Measurements from ENCODE around the gene ALDH3B1.
"Not testable (repeated sequence)": the region's sequence is repeated elsewhere in the genome, so short reads cannot be mapped to it uniquely, and the experiment has no call there.

The ALDH3B1 gene, protein sequence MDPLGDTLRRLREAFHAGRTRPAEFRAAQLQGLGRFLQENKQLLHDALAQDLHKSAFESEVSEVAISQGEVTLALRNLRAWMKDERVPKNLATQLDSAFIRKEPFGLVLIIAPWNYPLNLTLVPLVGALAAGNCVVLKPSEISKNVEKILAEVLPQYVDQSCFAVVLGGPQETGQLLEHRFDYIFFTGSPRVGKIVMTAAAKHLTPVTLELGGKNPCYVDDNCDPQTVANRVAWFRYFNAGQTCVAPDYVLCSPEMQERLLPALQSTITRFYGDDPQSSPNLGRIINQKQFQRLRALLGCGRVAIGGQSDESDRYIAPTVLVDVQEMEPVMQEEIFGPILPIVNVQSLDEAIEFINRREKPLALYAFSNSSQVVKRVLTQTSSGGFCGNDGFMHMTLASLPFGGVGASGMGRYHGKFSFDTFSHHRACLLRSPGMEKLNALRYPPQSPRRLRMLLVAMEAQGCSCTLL

DNA sequence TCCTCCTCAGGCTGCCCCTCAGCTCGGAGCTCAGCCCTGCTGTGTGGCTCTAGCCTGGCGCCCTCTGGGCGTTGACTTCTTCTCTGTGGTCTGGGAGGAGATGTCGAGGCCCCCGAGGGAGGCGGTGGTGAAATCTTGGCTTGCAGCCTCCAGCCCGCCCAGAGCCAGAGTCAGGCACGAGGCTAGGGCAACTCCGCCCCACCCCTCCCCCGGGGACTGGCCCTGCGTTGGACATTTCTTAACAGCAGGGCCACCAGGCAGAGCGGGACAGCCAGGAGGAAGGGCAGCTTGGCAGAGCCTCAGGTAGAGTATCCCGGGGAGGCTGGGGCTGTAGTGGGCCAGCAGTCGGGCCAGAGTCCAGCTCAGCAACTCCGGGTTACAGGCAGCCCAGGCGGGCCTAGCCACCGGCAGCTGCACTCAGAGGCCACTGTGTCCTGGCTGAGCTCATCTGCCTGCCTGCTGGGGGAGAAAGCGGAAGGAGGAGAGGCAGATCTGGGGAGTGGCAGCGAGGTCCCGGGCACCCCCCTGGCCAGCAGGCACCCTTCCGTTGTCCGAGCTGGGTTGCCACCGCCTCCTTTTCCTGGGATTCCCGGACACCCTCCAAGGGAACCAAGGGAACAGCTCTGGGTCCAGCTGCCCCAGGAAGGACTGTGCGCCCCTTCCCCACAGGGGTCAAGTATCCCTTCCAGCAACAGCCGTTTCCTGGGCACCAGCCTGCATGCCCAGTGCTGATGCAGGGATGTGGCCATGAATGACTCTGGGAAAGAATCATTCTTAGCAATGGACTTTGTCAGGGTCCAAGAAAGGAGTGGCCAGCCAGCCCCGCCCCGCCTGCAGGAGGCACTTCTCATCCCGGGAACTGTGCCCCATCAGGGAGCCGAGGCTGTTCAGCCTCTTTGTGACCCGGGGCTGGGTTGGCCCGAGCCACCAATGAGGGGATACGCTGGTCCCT lies at the start of gene ALDH3B1:
TSS of gene ALDH3B1 (plus strand) at position 238 of the 952 bp plus-strand sequence. CDS start 4,971 bp downstream, outside the sequence.
- no peak for DNase-seq

DNA sequence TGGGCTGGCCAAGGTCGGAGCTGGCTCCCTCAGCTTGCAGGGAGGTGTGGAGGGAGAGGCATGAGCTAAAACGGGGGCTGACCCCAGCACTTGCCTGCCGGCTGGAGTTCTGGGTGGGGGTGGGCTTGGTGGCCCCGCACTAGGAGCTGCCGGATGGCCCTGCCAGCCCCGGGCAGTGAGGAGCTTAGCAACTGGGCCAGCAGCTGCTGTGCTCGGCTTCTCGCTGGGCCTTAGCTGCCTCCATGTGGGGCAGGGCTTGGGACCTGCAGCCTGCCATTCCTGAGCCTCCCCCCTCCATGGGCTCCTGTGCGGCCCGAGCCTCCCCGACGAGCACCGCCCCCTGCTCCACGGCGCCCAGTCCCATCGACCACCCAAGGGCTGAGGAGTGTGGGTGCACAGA lies 46.9 kb upstream of the ALDH3B1 start:
- DNase-seq: not testable (repeated sequence)

DNA sequence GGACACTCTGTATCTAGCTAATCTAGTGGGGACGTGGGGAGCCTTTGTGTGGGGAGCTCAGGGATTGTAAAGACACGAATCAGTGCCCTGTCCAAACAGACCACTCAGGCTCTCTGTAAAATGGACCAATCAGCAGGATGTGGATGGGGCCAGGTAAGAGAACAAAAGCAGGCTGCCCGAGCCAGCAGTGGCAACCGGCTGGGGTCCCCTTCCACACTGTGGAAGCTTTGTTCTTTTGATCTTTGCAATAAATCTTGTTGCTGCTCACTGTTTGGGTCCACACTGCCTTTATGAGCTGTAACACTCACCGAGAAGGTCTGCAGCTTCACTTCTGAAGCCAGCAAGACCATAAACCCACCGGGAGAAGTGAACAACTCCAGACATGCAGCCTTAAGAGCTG lies 46.2 kb upstream of the ALDH3B1 start:
- DNase-seq: not testable (repeated sequence)

DNA sequence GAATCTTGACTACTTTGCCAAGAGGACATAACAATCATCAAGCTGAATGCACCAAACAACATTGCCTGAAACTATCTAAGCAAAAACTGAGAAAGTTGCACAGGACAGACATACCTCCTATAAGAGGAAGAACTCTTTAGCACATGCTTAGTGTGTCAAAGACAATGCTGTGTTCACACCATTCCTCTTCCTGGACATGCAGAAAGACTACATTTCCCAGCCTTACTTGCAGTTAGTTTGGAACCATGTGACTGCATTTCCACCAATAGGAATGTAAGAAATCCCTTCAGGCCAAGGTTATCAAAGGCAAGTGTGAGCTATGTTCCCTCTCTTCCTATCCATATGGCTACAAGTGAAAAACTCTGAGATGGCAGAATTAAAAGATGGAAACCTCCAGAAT lies 45.4 kb upstream of the ALDH3B1 start:
- DNase-seq: not testable (repeated sequence)

DNA sequence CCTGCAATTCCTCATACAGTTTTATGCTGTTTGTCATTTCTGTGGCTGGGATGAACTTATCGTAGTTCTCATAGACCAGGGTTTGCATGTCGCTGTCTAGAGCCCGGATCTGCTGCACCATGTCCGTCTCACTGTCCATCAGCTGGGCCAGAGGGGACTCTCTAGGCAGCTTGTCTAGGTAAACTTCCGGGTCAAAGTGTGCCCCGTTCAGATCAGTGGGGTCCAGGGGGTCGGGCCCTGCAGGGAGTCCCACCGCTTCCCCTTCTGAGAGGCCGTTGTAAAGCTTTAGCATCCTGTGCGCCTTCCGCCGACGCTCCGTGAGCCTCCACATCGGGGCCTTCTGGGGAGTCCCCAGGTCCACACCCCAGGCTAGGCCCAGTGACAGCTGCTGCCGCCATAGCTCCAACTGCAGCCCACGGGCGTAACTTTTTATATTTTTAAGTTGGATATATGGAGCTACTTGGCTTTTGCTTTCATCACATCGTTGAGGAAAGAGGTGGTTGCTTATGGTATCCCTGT lies 44.2 kb upstream of the ALDH3B1 start:
- not testable (repeated sequence) for DNase-seq

DNA sequence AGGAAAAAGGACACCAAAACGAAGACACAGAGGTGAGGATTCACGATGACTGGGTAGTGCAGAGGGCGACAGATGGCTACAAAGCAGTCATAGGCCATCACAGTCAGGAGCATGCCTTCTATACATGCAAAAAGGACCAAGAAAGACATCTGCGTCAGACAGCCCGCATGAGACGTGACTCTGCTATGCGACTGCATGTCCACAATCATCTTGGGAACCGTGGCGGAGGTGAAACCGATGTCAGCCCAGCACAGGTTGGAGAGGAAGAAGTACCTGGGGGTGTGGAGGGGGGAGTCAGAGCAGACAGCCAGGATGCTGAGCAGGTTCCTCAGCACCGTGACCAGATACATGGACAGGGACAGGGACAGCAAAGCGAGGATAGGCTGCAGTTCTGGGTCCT lies 35.4 kb upstream of the ALDH3B1 start:
- DNase-seq: not testable (repeated sequence)

DNA sequence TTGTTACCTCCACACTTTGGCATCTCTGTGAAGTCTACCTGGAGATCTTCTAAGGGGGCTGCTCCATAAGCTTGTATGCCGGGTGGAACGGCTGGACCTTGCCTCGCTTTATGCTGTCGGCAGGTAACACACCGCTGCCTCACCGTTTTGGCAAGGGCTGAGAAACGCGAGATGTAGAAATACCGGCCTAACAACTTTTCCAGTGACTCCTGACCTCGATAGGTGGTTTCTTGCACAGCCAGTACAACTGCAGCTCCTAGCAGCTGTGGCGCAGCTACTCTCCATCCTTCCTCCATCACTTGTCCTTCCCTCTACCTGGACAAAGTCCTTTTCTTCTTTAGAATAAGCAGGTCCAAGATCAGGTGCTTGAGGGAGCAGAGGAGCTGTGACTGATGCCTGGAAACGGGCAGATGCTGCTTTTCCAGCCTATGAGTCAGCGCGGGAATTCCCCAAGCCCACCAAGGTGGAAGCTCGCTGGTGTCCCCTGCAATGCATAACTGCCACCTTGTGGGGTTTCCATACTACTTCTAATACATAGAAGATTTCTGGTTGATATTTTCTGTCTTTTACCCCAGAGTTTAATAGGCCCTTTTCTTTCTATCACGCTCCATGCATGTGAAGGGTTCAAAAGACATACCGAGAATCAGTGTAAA lies 31.2 kb upstream of the ALDH3B1 start:
- DNase-seq: not testable (repeated sequence)

DNA sequence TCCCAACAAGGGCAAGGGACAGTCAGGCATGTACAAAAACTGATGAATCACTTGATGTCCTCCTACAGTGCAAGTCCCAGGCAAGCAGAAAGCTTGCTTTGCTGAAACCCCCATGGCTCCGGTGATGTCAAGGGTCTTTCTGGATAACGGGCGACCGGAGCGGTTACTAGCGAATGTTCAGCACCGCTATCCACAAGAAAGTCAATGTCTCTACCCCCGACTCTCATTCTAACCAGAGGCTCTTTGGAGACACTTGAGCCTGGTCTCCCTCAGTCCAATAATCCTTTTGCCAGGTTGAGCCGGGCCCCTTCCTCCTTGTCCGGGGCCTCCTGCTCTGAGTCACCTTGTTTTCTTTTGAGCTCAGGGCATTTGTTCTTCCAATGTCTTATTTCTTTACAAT lies 28.9 kb upstream of the ALDH3B1 start:
- not testable (repeated sequence) for DNase-seq

DNA sequence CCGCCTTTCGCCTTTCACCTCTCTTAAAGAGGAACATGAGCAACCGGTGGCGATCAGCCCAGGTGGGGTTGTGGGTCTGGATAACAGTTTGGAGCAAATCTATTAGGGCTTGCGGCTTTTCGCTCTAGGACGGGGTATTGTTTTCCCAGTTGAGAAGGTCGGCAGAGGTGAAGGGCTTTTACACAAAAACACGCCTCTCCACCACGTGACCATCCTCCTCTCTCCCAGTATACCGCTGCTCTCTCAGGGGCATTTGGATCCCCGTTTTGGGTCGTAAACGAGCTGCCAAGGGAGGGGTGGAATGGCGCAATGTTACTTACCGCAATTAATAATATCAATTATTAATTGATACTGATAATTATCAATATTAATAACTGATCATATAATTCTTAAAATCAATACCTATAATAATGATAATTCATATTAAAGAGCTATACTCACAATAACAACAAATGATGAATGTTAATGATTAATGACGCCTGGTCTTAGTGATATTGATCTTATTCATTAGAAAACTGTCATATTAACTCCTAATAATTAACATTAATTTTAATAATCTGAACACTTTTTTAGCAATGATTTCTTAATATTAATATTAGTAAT lies 27.8 kb upstream of the ALDH3B1 start:
- not testable (repeated sequence) for DNase-seq

DNA sequence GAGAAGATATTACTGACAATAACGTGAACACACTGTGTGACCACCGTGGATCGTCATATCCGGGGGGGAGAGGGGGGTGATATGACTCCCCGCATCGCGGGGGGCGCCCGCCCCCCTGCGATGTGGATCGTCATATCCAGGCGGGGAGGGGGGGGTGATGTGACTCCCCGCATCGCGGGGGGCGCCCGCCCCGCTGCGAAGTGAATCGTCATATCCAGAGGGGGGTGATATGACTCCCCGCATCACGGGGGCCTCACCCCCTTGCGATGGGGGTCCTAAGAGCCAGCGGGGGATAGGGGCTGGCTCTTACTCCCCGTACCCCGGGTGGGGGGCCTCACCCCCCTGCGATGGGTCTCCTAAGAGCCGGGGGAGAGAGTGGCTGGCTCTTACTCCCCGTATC lies 26.2 kb upstream of the ALDH3B1 start:
- no peak for DNase-seq

DNA sequence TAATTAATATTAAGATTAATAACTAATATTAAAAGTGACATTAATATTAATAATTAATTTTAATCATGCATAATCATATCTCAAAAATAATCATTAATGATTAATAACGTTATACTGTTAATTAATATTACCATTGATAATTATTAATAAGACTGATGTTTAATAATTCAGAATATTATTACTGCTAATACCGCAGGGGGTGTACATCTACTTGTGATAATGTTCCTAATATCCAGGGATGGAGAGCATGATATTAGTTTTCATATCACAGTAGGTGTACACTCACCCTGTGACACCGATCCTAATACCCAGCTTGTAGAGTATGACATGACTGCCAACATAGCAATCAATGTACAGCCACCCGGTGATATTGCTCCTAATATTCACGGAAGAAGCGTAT lies 24.8 kb upstream of the ALDH3B1 start:
- DNase-seq: not testable (repeated sequence)

DNA sequence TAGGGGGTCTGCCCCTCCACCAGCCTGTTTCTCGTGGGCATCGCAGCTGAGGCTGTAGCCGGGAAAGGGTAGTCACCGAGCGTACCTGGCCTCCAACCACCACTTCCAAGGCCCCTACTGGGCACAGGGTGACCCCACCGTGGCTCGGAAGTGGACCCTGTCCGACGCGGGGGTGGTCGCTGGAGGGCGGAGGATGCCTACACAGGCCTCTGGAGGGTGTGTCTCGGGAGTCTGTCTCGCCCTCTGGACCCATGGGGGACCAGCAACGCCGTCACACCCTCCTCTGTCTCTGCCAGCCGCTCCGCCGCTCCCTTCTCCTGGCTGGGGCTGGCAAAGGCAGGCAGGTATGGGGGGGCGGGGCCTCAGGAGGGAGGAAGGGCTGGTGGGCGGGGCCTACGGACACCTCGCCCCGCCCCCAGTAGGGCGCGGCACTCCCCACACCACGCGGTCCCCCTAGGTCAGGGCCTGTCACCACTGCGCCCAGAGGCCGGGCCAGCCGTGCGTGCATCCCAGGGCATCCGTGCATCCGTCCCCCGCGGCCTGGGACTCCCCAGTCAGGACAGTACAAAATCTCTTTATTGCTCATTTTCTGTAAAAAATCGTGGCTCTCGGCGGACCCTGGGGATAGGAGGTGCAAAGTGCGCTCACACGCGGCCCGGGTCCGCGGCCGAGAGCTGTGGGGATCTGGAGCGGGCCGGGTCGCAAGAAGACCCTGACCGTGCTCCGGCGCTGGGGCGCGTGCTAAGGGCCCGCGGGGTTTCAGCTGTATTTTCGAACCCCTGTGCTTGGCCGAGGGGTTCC lies 19.4 kb upstream of the ALDH3B1 start:
- not testable (repeated sequence) for DNase-seq

DNA sequence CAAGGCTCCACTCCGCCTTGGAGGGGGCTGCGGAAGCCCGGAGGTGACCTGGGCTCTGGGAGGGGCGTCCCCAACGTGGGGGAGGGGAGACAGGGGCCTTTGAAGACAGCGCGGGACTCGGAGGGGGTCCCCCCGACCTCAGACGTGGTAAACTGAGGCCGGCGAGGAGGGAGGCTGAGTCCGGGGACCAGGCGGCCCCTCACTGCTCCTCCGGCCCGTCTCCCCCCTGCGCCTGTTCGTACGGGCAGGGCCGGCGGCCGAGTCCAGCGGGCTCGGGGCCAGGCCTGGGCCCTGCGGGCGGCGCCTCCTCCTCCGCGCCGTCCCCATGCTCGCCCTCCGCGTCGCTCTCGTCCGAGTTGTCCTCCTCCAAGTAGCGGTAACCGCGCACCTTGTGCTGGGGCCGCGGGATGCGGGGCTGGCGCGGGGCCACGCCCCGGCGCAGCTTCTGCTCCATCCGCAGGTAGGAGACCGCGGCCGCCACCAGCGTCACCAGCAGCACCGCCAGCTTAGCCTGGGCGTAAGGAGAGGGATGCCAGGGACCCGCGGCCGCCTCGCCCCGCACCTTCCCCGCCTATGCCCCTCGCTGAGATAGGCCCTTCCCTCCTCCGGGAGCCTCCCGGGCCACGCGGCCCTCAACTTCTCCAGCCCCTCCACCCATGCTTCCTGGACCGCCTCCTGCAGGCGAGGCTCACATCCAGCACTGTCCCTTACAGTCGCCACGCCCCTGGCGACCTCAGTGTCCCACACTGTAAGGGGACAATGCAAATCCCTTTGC lies 18.6 kb upstream of the ALDH3B1 start:
- not testable (repeated sequence) for DNase-seq

DNA sequence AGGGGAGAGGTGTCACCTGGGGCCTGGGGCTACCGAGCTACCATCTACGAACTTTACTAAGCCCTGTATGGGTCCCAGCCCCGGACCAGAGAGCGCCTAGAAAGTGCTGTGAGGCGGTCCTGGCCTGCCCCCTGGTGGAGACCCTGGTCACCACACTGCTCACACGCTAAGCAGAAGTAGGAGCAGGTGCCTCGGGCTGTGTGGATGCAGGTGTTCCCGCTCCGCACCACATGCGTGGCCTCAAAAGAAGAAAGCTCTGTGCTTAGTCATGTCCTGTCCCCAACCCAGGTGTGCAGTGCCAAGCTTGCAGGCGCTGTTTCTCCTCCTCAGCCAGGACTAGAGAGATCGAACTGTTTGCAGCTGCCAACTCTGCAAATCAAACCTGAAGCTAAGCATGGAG lies 16.3 kb upstream of the ALDH3B1 start:
- not testable (repeated sequence) for DNase-seq

DNA sequence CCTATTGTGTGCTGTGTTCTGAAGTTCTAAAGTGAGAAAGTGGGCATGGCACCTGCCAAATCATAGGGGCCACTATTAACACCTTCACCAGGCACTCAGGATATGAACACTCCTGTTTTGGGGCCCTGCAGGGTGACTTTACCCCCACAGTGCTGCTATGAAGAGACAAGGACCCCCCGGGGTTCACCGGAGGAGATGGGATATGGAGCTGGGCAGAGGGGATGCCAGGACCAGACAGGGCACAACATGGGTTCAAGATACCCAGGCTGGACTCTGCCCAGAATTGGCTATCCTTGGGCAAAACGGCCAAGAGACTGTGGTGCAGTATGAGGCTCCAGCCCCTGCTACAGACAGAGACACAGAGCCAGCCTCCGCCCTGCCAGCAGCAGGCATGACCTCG lies 15.7 kb upstream of the ALDH3B1 start:
- not testable (repeated sequence) for DNase-seq

DNA sequence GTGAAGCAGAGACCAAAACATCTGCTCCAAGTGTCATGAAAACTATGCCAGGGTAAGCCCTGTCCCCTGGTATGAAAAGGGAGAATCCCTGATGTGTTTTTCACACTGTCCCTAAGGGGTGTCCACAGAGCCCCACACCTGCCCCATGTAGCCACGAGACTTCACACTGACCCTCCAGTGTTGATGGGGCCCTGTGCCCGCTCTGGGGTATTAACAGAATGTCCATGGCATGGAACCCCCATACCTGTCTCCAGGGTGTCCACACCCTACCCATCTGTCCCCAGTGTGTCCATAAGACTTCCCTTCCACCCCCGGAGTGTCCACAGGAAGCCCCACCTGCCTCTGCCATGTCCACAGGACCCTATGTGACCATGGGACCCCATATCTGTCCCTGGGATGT lies 15.0 kb upstream of the ALDH3B1 start:
- not testable (repeated sequence) for DNase-seq

DNA sequence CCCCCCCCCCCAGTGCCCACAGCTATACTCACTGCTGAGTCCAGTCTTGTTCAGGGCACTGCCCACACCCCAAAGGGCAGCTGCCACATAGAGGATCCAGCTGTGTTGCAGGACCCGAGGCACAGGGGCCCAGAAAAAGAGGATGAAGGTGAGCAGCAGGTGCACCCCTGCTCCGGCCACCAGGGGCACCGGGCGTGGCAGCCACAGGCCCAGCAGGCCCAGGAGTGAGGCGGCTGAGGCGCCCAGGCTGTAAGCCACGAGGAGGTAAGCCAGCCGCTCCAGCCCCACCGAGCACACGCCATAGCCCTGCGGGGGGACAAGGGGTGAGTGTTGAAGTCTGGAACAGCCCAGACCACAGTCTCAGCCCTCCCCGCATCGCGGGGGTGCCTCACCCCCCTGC lies 14.5 kb upstream of the ALDH3B1 start:
- not testable (repeated sequence) for DNase-seq

DNA sequence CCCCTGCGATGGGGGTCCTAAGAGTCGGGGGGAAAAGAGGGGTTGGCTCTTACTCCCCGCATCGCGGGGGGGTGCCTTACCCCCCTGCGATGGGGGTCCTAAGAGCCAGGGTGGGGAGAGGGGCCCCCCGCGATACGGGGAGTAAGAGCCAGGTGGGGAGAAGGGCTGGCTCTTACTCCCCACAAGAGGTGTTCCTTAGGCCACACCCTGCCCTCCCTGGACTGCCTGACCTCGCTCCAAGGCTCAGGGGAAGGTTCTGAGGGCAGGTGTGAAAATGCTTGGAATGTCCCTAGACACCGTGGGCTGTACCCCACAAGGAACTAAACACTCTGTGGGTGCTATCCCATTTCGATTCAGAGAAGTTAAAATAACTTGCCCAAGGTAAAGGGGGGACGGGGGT lies 14.1 kb upstream of the ALDH3B1 start:
- no peak for DNase-seq

DNA sequence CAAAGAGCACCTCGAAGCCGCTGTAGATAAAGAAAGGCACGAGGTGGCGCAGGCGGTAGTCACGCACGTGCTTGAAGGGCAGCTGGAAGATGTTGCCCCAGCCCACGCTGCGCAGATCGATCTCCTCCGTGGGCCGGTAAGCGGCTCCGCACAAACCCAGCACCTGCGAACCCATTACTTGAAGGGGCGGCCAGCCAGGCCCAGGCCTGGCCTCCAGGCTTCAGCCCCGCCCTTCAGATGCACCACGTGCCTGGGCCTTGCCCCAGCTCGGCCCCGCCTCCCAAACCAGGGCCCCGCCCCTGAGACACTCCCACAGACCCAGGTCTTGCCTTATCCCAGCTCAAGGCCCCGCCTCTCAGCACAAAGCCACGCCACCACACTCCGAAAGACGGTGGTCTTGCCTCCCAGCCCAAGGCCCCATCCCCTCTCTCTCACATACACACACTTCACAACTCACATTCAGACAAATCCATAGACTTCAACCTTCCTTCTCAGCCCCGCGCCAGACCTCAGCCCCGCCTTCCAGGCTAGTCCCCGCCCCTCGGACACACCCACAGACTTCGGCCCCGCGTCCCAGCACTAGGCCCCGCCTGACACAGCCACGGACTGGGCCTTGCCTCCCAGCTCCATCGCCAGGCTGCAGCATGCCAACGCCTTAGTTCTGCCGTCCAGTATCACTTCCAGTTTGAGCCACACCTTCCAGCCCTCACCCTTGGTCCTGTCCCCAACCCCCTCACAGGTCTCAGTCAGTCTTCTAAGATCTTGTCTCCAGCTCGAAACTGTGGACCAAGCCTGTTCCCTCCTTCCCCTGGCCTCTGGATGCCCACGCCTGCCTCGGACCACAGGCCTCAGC lies 13.3 kb upstream of the ALDH3B1 start:
- DNase-seq: no peak
